Omental fat pad (tissue), 4 donors: ENCODE results near the gene CCT6A. TPM values are rescaled to one million over a fixed set of nuclear protein-coding genes. Genes with fewer than 3 reads are reported as not detected.
"Not testable (repeated sequence)": the region's sequence is repeated elsewhere in the genome, so short reads cannot be mapped to it uniquely, and the experiment has no call there.

ENCODE experiments used
- ATAC-seq: fragments of 150-250 bp; one replicate; pipeline ENCODE4 v1.9.1; 2016; ENCODE audit warnings: mild to moderate bottlenecking, moderate library complexity; ENCODE audit not compliant: low FRiP score
- DNase-seq: peaks from one replicate; pipeline ENCODE4 v3.0.0-alpha.2; 2019; ENCODE audit warnings: low spot score
- total RNA-seq, 4 donors: library from RNA; depleted of rRNA; stranded (reverse); fragments of >200 nt; gene quantifications; one replicate each; pipeline ENCODE4 v1.1.0, GENCODE V29; 2016
- TF ChIP-seq, protein P1 (sequence below), 3 donors: fragments of 450-650 bp; IDR thresholded peaks; one replicate each; pipeline ENCODE4 v1.5.1; 2016 to 2017; ENCODE audit warnings: antibody characterized with exemption in 3 of 3, mild to moderate bottlenecking in 3 of 3, moderate library complexity in 2 of 3

The CCT6A gene
- total RNA-seq, 4 donors from 2014 or later = 68.9 to 150 (median 106) TPM

DNA sequence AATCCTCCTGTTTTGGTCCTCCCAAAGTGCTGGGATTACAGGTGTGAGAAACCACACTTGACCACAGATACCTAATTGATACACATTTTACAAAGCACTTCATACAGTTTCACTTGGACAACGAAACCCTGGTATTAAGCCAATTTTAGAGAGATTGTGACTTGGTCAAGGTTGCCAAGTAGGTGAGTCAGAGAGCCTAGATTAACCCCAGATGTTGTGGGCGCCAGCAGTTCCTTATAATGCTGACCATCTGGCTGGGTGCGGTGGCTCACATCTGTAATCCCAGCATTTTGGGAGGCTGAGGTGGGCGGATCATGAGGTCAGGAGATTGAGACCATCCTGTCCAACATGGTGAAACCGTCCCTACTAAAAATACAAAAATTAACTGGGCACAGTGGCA lies 46.1 kb downstream of the CCT6A start:
- ATAC-seq (peak; percentile 63), DNase-seq (no peak)
- TF ChIP-seq, protein P1, sequence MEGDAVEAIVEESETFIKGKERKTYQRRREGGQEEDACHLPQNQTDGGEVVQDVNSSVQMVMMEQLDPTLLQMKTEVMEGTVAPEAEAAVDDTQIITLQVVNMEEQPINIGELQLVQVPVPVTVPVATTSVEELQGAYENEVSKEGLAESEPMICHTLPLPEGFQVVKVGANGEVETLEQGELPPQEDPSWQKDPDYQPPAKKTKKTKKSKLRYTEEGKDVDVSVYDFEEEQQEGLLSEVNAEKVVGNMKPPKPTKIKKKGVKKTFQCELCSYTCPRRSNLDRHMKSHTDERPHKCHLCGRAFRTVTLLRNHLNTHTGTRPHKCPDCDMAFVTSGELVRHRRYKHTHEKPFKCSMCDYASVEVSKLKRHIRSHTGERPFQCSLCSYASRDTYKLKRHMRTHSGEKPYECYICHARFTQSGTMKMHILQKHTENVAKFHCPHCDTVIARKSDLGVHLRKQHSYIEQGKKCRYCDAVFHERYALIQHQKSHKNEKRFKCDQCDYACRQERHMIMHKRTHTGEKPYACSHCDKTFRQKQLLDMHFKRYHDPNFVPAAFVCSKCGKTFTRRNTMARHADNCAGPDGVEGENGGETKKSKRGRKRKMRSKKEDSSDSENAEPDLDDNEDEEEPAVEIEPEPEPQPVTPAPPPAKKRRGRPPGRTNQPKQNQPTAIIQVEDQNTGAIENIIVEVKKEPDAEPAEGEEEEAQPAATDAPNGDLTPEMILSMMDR (IDR thresholded peaks at IDR 0.05) = no peak

DNA sequence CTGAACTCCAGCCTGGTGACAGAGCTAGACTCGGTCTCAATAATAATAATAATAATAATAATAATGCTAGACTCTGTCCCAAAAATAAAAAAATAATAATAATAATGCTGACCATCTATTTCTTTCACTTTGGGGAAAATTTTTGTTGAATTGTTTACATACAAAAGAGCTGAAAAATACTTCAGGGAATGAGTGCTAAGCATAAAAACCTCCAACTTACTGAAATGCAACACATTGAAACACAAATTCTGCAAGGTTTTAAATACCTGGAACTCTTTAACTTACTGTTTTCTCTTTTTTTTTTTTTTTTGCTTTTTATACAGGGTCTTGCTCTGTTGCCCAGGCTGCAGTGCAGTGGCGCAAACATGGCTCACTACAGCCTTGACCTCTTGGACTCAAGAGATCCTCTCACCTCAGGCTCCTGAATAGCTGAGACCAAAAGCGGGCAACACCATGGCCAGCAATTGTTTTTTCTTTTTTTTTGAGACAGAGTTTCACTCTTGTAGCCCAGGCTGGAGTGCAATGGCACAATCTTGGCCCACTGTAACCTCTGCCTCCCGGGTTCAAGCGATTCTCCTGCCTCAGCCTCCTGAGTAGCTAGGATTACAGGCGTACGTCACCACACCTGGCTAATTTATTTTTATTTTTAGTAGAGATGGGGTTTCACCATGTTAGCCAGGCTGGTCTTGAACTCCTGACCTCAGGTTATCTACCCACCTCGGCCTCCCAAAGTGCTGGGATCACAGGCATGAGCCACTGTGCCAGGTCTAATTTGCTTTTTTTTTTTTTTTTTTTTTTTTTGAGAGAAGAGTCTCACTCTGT lies 46.8 kb downstream of the CCT6A start:
- DNase-seq = not testable (repeated sequence)
- ATAC-seq = peak; percentile 30

DNA sequence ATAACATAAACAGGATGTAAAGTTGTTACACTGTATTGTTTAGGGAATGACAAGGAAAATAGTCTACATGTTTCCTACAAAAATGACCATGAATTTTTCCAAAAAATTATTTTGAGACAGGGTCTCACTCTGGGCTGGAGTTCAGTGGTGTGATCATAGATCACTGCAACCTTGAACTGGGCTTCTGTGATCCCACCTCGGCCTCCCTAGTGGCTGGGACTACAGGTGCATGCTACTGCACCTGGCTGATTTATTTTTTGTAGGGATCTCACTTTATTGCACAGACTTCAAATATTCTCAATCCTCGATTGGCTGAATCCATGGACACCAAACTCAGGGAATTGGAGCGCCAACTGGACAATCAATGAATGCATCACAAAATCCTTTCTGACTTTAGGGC lies 48.1 kb downstream of the CCT6A start:
- no peak for ATAC-seq
- TF ChIP-seq, protein P1 (IDR thresholded peaks at IDR 0.05) = no peak
- DNase-seq = no peak

DNA sequence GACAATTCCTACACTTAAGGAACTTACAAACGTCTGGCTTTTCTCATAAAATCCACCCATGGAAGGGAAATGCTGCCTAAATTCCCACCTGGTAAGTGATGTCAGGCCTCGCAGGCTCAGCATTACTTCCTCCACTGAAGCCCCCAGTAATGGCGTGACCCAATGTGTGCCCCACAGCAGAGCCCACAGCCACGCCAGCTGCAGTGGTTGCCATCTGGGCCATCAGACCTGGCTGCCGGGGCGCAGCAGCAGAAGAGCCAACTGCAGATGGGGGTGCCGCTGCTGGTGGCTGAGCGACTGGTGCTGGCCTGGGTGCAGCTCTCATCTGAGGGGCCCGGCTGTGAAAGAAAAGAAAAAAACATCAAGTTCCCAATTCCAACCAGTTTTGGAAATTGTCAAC lies 52.6 kb downstream of the CCT6A start:
- DNase-seq, ATAC-seq: not testable (repeated sequence)

DNA sequence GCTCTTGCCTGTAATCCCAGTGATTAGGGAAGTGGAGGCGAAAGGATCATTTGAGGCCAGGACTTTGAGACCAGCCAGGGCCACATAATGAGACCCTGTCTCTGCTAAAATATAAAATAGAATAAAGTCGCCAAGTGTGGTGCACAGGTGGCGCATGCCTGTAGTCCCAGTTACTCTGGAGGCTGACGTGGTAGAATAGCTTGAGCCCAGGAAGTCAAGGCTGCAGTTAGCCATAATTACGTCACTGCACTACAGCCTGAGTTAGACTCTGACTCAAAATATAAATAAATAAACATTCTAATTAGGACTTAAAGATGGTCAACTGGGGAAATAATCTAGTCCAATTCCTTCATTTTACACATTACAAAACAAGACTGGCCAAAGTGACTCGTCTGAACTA lies 53.9 kb downstream of the CCT6A start:
- TF ChIP-seq, protein P1 (IDR thresholded peaks at IDR 0.05) = no peak
- ATAC-seq = no peak
- no peak for DNase-seq

DNA sequence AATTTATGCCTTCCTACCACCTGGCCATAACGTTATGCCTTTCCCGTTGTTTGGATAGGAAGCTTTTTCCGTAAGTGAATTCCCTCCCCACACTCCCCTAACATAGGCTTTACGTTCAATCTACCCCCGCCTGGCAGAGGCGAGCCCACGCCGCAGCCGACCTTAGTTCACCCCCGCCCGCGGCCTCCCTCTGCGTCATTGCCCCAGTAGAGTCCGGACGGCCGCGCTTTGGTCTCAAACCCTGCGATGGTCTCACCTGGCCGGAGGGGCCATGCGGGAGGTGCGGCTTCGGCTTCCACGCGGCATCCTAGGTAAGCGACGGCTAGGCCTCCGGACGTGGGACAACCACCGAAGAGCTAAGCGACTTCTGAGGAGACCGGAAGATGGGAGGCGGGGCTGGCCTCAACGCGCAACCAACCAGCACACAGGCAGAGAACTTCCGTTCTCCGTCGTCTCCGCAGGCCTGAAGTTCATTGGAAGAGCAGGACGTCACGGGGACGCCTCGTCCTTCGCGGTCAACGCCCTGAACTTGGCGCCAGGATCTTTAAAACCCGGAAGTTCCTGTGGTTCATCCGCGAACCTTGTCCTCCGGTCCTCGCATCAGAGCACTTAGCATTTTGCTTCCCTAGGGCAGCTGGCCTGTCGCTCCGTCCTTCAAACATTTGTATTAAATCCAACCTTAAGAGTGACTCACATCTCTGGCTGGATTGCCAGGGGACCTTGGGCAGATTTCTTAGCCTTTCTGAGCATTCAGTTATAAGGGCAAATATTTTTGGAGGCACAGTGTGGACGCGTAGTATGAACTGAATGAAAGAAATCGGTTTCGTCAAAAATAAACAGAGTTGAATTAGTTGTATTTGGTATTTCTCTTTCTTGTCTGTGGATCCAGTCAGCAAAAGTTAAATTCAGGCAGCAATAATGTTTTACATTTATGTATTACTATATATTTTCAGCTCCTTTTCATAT lies 54.8 kb downstream of the CCT6A start, which contains the start of gene CHCHD2:
Gene CHCHD2 (minus strand): TSS at position 369 of the 966 bp plus-strand sequence. CDS start 63 bp downstream, at position 306.
- ATAC-seq (peak; percentile 100), DNase-seq (peak; percentile 82)
- TF ChIP-seq, protein P1 (IDR thresholded peaks at IDR 0.05) = no peak

DNA sequence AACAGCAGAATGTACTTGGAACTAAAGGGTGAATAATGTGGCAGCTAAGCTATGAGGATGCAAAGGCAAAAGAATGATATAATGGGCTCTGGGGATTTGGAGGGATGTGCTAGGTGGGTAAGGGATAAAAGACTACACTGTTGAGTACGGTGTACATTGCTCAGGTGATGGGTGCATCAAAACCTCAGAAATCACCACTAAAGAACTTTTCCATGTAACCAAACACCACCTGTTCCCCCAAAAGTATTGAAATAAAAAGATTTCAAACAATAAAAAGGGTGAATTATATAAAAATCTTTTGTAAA lies 56.3 kb downstream of the CCT6A start:
- TF ChIP-seq, protein P1 (IDR thresholded peaks at IDR 0.05) = no peak
- ATAC-seq (no peak), DNase-seq (no peak)
